HG03025 (cell line): ENCODE results near the gene PRAMEF12.
"Not testable (repeated sequence)": the region's sequence is repeated elsewhere in the genome, so short reads cannot be mapped to it uniquely, and the experiment has no call there.

Experiments used
- ATAC-seq: cut with Tn5 transposase; IDR thresholded peaks from one replicate; pipeline ENCODE4 v1.9.1; 2021; ENCODE audit warnings: mild to moderate bottlenecking, moderate library complexity; ENCODE audit not compliant: unreplicated experiment, low FRiP score

Gene PRAMEF12

GRCh38 chr1:12773438-12773837 lies at the start of gene PRAMEF12:
Gene PRAMEF12 (plus strand): TSS chr1:12773738. CDS start chr1:12774868, 1,130 bp downstream.
- ATAC-seq: no peak

GRCh38 chr1:12728391-12728790 lies 45.1 kb upstream of the PRAMEF12 start:
- no peak for ATAC-seq

GRCh38 chr1:12730156-12730555 lies 43.4 kb upstream of the PRAMEF12 start:
- no peak for ATAC-seq

GRCh38 chr1:12731084-12731483 lies 42.5 kb upstream of the PRAMEF12 start:
- not testable (repeated sequence) for ATAC-seq

GRCh38 chr1:12734651-12735050 lies 38.9 kb upstream of the PRAMEF12 start:
- ATAC-seq: no peak

- no peak for ATAC-seq
Measured at GRCh38 chr1:12738934-12739333, 34.6 kb upstream of the PRAMEF12 start.

GRCh38 chr1:12739613-12740012 lies 33.9 kb upstream of the PRAMEF12 start:
- ATAC-seq: no peak

GRCh38 chr1:12741946-12742345 lies 31.6 kb upstream of the PRAMEF12 start:
- no peak for ATAC-seq

GRCh38 chr1:12745126-12745991 lies 28.2 kb upstream of the PRAMEF12 start:
- ATAC-seq: no peak

GRCh38 chr1:12745992-12746323 lies 27.6 kb upstream of the PRAMEF12 start, which contains the start of gene CFAP107:
Gene CFAP107 (plus strand): TSS chr1:12746200. CDS start chr1:12746431, 231 bp downstream.
- no peak for ATAC-seq

GRCh38 chr1:12748778-12749355 lies 24.7 kb upstream of the PRAMEF12 start:
- no peak for ATAC-seq

GRCh38 chr1:12754738-12755137 lies 18.8 kb upstream of the PRAMEF12 start:
- ATAC-seq: no peak

- ATAC-seq: no peak
Measured at GRCh38 chr1:12756273-12756672, 17.3 kb upstream of the PRAMEF12 start.

- no peak for ATAC-seq
Measured at GRCh38 chr1:12756768-12757413, 16.6 kb upstream of the PRAMEF12 start.

GRCh38 chr1:12757836-12758235 lies 15.7 kb upstream of the PRAMEF12 start:
- ATAC-seq: no peak

- no peak for ATAC-seq
Measured at GRCh38 chr1:12760256-12760795, 13.2 kb upstream of the PRAMEF12 start.

GRCh38 chr1:12761781-12762180 lies 11.8 kb upstream of the PRAMEF12 start:
- no peak for ATAC-seq

GRCh38 chr1:12762766-12763165 lies 10.8 kb upstream of the PRAMEF12 start:
- ATAC-seq: no peak

- ATAC-seq: no peak
Measured at GRCh38 chr1:12763479-12763878, 10.1 kb upstream of the PRAMEF12 start.

GRCh38 chr1:12764016-12764415 lies 9.5 kb upstream of the PRAMEF12 start:
- ATAC-seq: no peak

GRCh38 chr1:12769031-12769430 lies 4.5 kb upstream of the PRAMEF12 start:
- no peak for ATAC-seq
